A673 (cell line): Measurements from ENCODE around the gene KIF1A.

Experiments
- CTCF ChIP-seq: fragments of 300-800, 200-600 bp; sonication (generic); conservative IDR thresholded peaks from 2 replicates; pipeline ENCODE4 v1.5.1; 2017; ENCODE audit warnings: low read depth, mild to moderate bottlenecking, antibody characterized with exemption, low read length, moderate library complexity, mixed read lengths
- EZH2 ChIP-seq: fragments of 200-600 bp; sonication (generic); IDR thresholded peaks from 2 replicates; pipeline ENCODE4 v1.6.1; 2017; ENCODE audit warnings: borderline replicate concordance, low read depth, mild to moderate bottlenecking, mixed read lengths, antibody characterized with exemption, low read length; ENCODE audit not compliant: poor library complexity, severe bottlenecking

DNA sequence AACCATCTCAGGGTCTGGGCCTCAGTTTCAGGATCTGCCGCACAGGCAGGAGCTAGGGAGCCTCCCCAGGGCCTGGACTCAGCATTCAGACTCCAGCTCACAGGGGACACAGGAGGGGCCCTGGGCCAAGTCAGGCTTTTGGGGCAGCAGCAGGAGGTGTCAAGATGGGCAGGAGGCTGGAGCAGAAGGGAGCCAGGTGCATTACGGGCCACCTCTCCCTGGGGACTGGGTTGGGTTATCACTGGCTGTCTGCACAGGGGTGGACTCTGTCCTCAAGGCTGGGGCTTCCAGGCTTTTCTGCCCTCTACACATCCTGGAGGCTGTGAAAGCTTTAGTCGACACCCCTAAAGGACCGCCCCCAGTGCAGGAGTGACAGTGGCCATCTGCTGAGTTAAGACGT, 108.3 kb downstream of the KIF1A start:
- no peak for TF ChIP-seq EZH2
- TF ChIP-seq CTCF: no peak
